D341Med (cell line): Measurements from ENCODE around the gene NEAT1.

Experiments
- DNase-seq: peaks from one replicate; pipeline ENCODE4 v3.0.0; 2012; ENCODE audit warnings: low spot score

Gene NEAT1

GRCh38 chr11:65389294-65389980, 33.2 kb upstream of the NEAT1 start:
- DNase-seq = no peak

DNA sequence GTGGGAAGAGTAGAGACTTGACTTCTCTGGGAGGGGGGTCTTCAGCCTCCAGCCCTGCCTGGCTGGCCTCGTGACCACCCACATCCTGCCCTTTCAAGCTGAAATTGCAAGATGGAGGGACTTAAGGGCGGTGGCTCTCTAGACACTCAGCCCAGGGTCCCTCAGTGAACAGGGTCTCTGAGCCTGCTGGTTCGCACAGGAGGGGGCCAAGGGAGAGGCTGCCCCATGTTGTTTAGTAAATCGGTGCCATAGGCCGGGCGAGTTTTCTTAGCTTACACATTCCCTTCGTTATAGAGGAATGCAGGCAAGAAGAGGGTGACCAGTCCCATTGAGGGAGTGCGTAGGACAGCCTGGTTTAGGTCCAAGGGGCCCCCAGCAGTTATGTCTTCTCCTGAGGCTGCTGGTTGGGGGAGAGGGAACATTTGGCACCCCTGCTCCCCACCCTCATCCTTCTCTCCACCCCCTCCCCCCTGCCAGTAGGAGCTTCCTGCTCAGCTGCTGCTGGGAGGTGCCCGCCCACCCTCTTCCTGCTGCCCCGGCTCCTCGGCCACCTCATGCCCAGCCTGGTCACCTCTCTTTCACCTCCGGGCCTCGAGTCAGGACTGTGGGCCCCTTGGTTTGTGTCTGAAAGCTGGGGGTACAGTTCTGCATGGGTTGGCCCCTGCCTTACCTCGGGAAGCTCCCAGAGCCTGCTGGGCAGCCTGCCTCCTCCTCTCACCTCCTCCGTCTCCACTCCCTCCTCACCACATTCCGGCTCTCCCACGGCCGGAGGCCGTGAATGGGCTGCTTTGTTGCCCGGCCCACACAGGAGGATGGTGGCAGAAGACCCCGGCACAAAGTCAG, 32.3 kb upstream of the NEAT1 start:
- no peak for DNase-seq

GRCh38 chr11:65390996-65391395, 31.6 kb upstream of the NEAT1 start:
- no peak for DNase-seq

GRCh38 chr11:65392186-65392829, 30.3 kb upstream of the NEAT1 start:
- DNase-seq = no peak

- no peak for DNase-seq
Observed at GRCh38 chr11:65392899-65393298, 29.7 kb upstream of the NEAT1 start.

DNA sequence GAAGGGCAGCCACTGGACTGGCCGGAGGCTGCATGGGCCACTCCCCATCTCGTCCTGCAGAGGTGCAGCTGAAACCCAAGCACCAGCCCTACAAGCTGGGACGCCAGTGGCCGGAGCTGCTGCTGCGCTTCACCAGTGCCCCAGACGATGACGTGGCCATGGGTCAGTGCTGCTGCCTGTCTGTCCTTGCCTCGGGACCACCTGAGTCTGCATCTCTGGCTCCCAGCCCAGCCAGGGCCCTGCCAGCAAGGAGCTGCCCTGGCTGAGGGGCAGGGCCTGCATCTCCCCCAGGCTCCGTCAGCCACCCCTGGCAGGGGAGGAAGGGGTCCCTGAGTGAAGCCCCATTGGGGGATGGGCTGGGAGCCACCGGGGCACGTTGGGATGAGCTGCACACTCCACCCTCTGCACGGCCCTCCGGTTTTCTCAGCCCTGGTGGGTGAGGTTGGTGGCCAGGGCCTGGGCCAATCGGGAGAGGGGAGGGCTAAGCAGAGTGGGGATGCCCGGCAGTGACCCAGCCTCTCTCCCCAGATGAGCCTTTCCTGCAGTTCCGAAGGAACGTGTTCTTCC, 29.0 kb upstream of the NEAT1 start:
- DNase-seq = no peak

GRCh38 chr11:65394125-65394536, 28.5 kb upstream of the NEAT1 start:
- DNase-seq = no peak

GRCh38 chr11:65395961-65396530, 26.6 kb upstream of the NEAT1 start:
- no peak for DNase-seq

GRCh38 chr11:65396769-65397745, 25.5 kb upstream of the NEAT1 start:
- no peak for DNase-seq

DNA sequence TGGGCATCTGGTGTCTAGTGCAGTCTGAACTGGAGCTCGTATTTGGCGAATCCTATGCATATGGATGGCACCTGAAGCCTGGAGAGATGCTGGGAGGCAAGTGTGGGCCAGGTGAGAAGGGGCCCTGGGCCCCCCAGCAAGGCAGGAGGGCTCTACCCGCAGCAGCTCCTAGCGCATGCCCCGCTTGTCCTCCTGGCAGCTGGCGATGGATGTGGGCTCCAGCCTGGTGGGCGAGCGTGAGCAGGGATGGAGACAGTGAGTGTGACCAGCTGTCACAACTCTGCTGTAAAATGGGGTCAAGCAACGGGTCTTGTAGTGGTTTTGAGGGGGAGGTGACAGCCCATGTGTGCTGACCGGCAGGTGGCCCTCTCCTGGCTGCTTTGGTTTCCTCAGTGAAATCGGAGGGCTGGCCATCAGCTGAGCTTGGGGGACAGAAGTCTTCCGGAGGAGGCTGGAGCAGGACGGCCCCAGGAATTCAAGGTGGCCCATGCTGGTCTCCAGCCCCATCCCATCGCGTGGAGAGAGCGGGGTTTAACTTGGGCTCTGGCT, 24.2 kb upstream of the NEAT1 start:
- no peak for DNase-seq

DNA sequence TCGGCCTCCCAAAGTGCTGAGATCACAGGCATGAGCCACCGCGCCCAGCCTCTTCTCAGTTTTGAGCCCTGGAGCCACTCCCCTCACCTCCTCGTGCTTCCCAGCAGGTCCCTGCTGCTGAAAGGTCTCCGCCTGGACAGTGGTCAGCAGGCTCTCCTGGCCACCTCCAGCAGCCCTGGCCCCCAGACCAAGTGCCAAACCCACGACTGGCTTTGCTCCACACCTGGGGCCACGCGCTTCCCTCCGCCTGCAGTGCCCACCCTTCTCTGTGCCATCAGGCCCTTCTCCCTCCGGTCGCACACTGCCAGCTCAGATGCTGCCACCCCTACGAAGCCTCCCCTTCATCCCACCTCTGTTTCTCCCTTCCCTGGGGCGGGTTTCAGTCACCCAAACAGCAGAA, 23.3 kb upstream of the NEAT1 start:
- no peak for DNase-seq

DNA sequence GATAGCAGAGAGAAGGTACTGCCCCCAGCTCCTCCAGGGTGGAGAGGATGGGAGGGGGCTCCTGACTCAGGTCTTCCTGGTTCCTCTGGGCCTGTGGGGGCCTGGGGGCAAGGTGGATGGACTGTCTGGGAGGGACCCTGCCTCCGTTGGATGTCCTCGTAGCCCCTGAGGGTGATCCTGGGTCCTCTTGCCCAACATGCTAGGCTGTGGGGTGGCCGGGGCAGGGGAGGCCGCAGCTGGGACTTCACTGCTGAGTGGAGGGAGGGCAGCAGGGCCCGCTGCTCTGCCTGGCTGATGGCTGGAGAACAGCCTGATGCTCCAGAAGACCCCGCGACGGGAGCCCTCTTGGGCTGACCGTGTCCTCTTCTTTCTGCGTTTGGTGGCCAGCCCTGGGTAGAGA, 22.8 kb upstream of the NEAT1 start:
- no peak for DNase-seq

DNA sequence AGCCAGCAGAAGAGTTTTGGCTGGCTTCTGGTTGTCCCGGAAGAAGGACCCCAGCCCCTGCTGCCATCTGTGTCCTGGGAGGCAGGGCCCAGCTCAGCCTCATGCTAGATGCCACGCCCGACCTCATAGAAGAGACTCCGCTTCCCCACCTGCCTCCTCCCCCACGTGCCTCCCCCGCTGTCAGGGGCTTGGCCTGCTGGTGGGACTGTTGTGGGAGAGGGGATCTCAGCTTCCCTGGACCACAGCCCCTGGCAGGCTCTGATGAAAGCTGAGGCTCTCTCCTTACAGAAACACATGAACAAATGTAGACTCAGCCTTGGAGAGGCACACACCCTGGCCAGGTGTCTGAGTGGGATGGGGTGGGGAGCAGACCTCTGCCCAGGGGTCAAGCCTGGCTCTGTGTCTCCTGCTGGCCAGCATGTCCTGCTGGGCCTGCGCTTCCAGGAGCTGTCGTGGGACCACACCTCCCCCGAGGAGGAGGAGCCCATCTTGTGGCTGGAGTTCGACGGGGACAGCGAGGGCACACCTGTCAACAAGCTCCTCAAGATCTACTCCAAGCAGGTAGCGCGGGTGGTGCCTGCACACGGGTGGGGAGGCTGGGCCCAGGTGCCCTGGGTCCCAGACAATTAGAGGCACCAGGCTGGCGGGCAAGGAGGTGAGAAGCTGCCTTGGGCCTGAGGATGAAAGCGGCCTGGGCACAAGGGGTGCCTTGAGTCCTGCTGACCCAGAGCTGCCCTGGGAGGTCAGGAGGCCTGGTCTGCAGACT, 22.1 kb upstream of the NEAT1 start:
- no peak for DNase-seq

- DNase-seq = no peak
Observed at GRCh38 chr11:65401073-65401802, 21.4 kb upstream of the NEAT1 start.

DNA sequence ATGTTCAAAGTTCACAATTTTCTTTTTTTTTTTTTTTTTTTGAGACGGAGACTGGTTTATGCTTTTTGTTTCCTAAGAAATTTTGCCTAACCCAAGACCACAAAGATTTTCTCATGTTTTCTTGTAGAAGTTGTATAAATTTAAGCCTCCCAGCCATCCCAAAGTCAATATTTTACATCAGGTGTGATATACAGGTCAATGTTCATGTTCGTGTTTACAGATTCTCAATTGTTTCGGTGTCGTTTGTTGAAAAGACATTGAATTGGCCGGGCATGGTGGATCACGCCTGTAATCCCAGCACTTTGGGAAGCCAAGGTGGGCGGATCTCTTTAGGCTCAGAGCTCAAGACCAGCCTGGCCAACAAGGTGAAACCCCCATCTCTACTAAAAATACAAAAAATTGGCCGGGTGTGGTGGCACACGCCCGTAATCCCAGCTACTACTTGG, 20.8 kb upstream of the NEAT1 start:
- DNase-seq = no peak

GRCh38 chr11:65402790-65403189, 19.8 kb upstream of the NEAT1 start:
- DNase-seq = no peak

DNA sequence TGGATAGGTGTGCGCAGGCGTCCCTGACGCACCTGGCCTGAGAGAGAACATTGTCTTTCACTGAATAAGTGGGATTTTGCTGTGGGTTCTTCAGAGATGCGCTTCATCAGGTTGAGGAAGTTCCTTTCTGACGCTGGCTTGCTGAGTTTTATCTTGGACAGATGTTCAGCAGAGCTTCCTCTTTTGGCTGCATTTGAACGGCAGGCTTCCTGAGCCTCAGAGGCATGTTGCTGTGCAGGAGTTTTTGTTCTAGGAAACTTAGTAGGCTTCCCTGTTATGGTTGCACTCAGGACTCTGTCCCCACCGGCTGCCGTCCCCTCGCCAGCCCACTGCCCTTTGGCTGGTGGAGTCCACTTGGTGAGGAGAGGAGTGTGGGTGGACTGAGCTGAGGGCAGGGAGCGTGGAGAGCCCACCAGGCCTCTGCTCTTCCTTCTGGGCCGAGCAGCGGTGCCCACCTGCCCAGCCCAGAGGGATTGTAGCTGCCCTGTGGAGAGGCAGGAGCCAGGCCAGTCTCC, 18.9 kb upstream of the NEAT1 start:
- no peak for DNase-seq

DNA sequence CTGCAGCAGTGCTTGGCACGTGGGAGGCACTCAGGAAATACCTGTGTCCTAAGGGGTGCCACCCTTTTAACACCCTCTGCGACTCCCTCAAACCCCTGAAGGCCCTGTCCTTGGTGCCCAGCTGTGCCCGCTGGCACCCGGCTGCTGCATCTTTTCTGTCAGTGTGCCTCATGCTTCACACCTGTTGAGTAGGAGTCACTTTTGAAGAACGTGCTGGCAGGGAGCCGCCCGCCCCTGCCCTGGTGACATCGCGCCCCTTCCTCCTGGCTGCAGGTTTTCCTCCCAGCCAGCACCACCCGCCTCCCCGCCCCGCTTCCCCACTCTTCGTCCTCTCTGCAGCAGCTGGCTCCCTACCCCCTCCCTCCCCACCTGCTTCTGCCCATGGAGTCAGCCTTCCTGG, 18.4 kb upstream of the NEAT1 start:
- no peak for DNase-seq
